Measurements from ENCODE around the gene AAK1.

GRCh38 chr2:69637923-69638322 lies 5.6 kb downstream of the AAK1 start:
- no peak for TF ChIP-seq CTCF (IDR thresholded peaks at IDR 0.05)
- TF ChIP-seq POLR2A (IDR thresholded peaks at IDR 0.05): no peak

All from adrenal gland (tissue), 5 donors.